Lower lobe of right lung (tissue), 2 donors: ENCODE measurements around the gene RPTOR. TPM values are rescaled to one million over a fixed set of nuclear protein-coding genes. Genes with fewer than 3 reads are reported as not detected.

ENCODE experiments used
- ATAC-seq, 2 donors: fragments of 200-7000 bp; cut with Tn5 transposase; one replicate each; pipeline ENCODE4 v1.9.1; 2020 to 2022; ENCODE audit warnings: mild to moderate bottlenecking in 2 of 2, moderate library complexity in 2 of 2
- DNase-seq: peaks from one replicate; pipeline ENCODE4 v3.0.0-alpha.2; 2020
- H3K27ac ChIP-seq: fragments of 200-600 bp; one replicate; pipeline ENCODE4 v1.8.0; 2022
- H3K27me3 ChIP-seq: fragments of 200-600 bp; one replicate; pipeline ENCODE4 v1.8.0; 2022; ENCODE audit warnings: low read depth
- H3K36me3 ChIP-seq: fragments of 200-600 bp; one replicate; pipeline ENCODE4 v1.8.0; 2022; ENCODE audit warnings: mild to moderate bottlenecking
- H3K4me1 ChIP-seq: fragments of 200-600 bp; one replicate; pipeline ENCODE4 v1.8.0; 2022
- H3K4me3 ChIP-seq: fragments of 200-600 bp; one replicate; pipeline ENCODE4 v1.8.0; 2022; ENCODE audit warnings: mild to moderate bottlenecking
- H3K9me3 ChIP-seq: fragments of 200-600 bp; one replicate; pipeline ENCODE4 v1.8.0; 2022
- CTCF ChIP-seq: fragments of 200-600 bp; IDR thresholded peaks from one replicate; pipeline ENCODE4 v1.8.0; 2022; ENCODE audit warnings: antibody characterized with exemption, mild to moderate bottlenecking
- intact Hi-C: fragments of 100-400 bp; cut with DNase I; formaldehyde crosslinking; loops from one replicate; pipeline ENCODE4 v1.11.0; 2022
- total RNA-seq: library from RNA; stranded (reverse); fragmentation: NEBNext Ultra II Directional; extraction: Animal tissue kit (Norgen Biotek cat#: 25700); gene quantifications from one replicate; pipeline ENCODE4 v1.2.1, GENCODE V29; 2021
- donor health status: DM: no; HTN: yes; CAD: no; lungs with severe emphysema.

The RPTOR gene
- total RNA-seq, 1 donor from 2014 or later = 34.0 TPM

- H3K27me3 ChIP-seq = no peaks in the 10 kb centered on the region
- H3K4me3 ChIP-seq = no peak overlapping the region
- peaks cover 30% of the 10 kb centered on the region for H3K36me3 ChIP-seq
- no peak overlapping the region for H3K27ac ChIP-seq
- intact Hi-C loops = no loop called here
- DNase-seq (no peak), ATAC-seq (no peak)
- H3K9me3 ChIP-seq = no peaks in the 10 kb centered on the region
- no peak for TF ChIP-seq CTCF
- H3K4me1 ChIP-seq = no peaks in the 10 kb centered on the region
These were observed 297.9 kb downstream of the RPTOR start for GRCh38 chr17:80842456-80843013.

GRCh38 chr17:80843741-80844156, 299.1 kb downstream of the RPTOR start:
- Histone ChIP-seq H3K4me1 (no peaks in the 10 kb centered on the region), H3K36me3 (peaks cover 36% of the 10 kb centered on the region), H3K27ac (no peak overlapping the region), H3K27me3 (no peaks in the 10 kb centered on the region), H3K4me3 (no peak overlapping the region), H3K9me3 (no peaks in the 10 kb centered on the region)
- no peak for DNase-seq
- intact Hi-C loops = no loop called here
- no peak for TF ChIP-seq CTCF
- ATAC-seq = no peak

GRCh38 chr17:80844418-80844990, 299.9 kb downstream of the RPTOR start:
- no peak overlapping the region for H3K4me3 ChIP-seq
- H3K27me3 ChIP-seq = no peaks in the 10 kb centered on the region
- H3K36me3 ChIP-seq = peaks cover 37% of the 10 kb centered on the region
- H3K4me1 ChIP-seq = no peaks in the 10 kb centered on the region
- intact Hi-C loops = no loop called here
- no peak for TF ChIP-seq CTCF
- peak; percentile 37 for DNase-seq
- no peak overlapping the region for H3K27ac ChIP-seq
- H3K9me3 ChIP-seq = no peaks in the 10 kb centered on the region
- no peak for ATAC-seq

GRCh38 chr17:80845069-80845862, 300.6 kb downstream of the RPTOR start:
- Histone ChIP-seq H3K27me3 (no peaks in the 10 kb centered on the region), H3K4me3 (no peak overlapping the region), H3K4me1 (no peaks in the 10 kb centered on the region), H3K9me3 (no peaks in the 10 kb centered on the region), H3K36me3 (peaks cover 33% of the 10 kb centered on the region), H3K27ac (no peak overlapping the region)
- intact Hi-C loops = no loop called here
- DNase-seq (peak; percentile 41), ATAC-seq (no peak)
- TF ChIP-seq CTCF = no peak

- intact Hi-C loops = no loop called here
- no peak overlapping the region for H3K4me3 ChIP-seq
- peaks cover 33% of the 10 kb centered on the region for H3K36me3 ChIP-seq
- TF ChIP-seq CTCF = no peak
- DNase-seq (peak; percentile 37), ATAC-seq (peak; percentile 11 to 14)
- H3K4me1 ChIP-seq = no peaks in the 10 kb centered on the region
- no peaks in the 10 kb centered on the region for H3K9me3 ChIP-seq
- no peaks in the 10 kb centered on the region for H3K27me3 ChIP-seq
- H3K27ac ChIP-seq = no peak overlapping the region
These were observed 301.4 kb downstream of the RPTOR start for GRCh38 chr17:80845863-80846671.
